ENCODE data around the gene UBE2E3.
"Not testable (repeated sequence)": the region's sequence is repeated elsewhere in the genome, so short reads cannot be mapped to it uniquely, and the experiment has no call there.

DNA sequence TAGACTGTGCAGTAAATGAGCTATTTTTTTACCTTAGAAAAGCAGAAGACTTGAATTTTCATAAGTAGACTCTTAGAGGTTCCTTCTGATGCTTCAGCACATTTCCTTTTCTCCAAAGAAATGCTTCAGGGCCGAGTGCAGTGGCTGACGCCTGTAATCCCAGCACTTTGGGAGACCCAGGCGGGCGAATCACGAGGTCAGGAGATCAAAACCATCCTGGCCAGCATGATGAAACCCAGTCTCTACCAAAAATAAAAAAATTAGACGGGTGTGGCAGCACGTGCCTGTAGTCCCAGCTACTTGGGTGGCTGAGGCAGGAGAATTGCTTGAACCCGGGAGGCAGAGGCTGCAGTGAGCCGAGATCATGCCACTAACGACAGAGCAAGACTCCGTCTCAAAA lies 60.4 kb downstream of the UBE2E3 start:
- TF ChIP-seq, protein P1, sequence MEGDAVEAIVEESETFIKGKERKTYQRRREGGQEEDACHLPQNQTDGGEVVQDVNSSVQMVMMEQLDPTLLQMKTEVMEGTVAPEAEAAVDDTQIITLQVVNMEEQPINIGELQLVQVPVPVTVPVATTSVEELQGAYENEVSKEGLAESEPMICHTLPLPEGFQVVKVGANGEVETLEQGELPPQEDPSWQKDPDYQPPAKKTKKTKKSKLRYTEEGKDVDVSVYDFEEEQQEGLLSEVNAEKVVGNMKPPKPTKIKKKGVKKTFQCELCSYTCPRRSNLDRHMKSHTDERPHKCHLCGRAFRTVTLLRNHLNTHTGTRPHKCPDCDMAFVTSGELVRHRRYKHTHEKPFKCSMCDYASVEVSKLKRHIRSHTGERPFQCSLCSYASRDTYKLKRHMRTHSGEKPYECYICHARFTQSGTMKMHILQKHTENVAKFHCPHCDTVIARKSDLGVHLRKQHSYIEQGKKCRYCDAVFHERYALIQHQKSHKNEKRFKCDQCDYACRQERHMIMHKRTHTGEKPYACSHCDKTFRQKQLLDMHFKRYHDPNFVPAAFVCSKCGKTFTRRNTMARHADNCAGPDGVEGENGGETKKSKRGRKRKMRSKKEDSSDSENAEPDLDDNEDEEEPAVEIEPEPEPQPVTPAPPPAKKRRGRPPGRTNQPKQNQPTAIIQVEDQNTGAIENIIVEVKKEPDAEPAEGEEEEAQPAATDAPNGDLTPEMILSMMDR (IDR thresholded peaks at IDR 0.05), result not testable (repeated sequence)
- not testable (repeated sequence) for TF ChIP-seq POLR2AphosphoS5, POLR2A (IDR thresholded peaks at IDR 0.05)
